Thyroid gland (tissue), 4 donors: ENCODE measurements around the gene PLB1. TPM values are rescaled to one million over a fixed set of nuclear protein-coding genes. Genes with fewer than 3 reads are reported as not detected.

Source experiments
- DNase-seq, 2 donors: peaks; one replicate each; pipeline ENCODE4 v3.0.0-alpha.2; 2019
- H3K27ac ChIP-seq, 3 donors: fragments of 200-600 bp; sonication (generic); 1 replicate in 2 of 3; 2 replicates in 1 of 3; pipeline ENCODE4 v1.5.1; 2016 to 2019; ENCODE audit warnings: mild to moderate bottlenecking in 1 of 3, moderate library complexity in 1 of 3
- H3K27me3 ChIP-seq: fragments of 200-600 bp; sonication (generic); one replicate; pipeline ENCODE4 v1.5.1; 2019
- H3K36me3 ChIP-seq, 2 donors: fragments of 200-600 bp; sonication (generic); one replicate each; pipeline ENCODE4 v1.5.1; 2016 to 2019
- H3K4me1 ChIP-seq, 2 donors: fragments of 200-600 bp; sonication (generic); one replicate each; pipeline ENCODE4 v1.5.1; 2017 to 2019
- H3K4me3 ChIP-seq, 3 donors: fragments of 200-600 bp; sonication (generic); replicated peaks in 1 of 3; 1 replicate in 2 of 3; 2 replicates in 1 of 3; pipeline ENCODE4 v1.5.1; 2016; ENCODE audit warnings: mild to moderate bottlenecking in 1 of 3
- H3K9me3 ChIP-seq: fragments of 200-600 bp; sonication (generic); one replicate; pipeline ENCODE4 v1.5.1; 2017
- CTCF ChIP-seq, 6 experiments: fragments of 200-600 bp in 3 of 6; fragments of 450-650 bp in 3 of 6; sonication (generic) in 3 of 6; IDR thresholded peaks; one replicate each; pipeline ENCODE4 v1.5.1; 2016 to 2019; ENCODE audit warnings: antibody characterized with exemption in 6 of 6, mild to moderate bottlenecking in 2 of 6, inconsistent platforms in 1 of 6, moderate library complexity in 1 of 6
- POLR2A ChIP-seq, 2 donors: fragments of 450-650 bp; IDR thresholded peaks; one replicate each; pipeline ENCODE4 v1.6.1; 2017; ENCODE audit warnings: antibody characterized with exemption in 2 of 2, mild to moderate bottlenecking in 2 of 2, moderate library complexity in 1 of 2
- WGBS, 2 donors: methylation state at CpG; one replicate each; pipeline ENCODE4 v1.1.5; 2017; 5-methylcytosine and 5-hydroxymethylcytosine counted together
- intact Hi-C: fragments of 100-400 bp; cut with DNase I; formaldehyde crosslinking; loops from one replicate; pipeline ENCODE4 v1.15.1; 2023
- total RNA-seq, 4 donors: library from RNA; depleted of rRNA; stranded (reverse); fragments of >200 nt; gene quantifications; one replicate each; pipeline ENCODE4 v1.2.3, GENCODE V29; 2016

The PLB1 gene
- total RNA-seq, 4 donors from 2014 or later = 1.2 to 3.3 (median 1.8) TPM

DNA sequence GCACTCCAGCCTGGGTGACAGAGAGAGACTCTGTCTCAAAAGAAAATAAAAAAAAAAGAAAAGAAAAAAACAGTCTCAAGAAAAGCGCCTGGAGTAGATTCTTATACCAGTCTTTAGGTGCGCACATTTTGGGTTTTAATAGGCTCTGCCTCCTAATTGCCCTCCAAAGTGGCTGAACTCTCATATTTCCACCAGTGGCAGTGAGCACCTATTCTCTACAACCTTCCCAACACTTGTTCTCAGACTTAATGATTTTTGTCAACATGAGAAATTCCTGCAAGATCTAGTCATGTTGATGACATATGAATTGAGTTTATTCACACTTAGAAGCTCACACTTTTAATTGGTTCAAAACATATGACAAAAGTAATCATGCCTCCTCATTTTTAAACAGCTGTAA lies 39.0 kb downstream of the PLB1 start:
- no peak overlapping the region for H3K4me3 ChIP-seq
- intact Hi-C loops = no loop called here
- no peaks in the 10 kb centered on the region for H3K27me3 ChIP-seq
- no peak overlapping the region for H3K27ac ChIP-seq
- no peaks in the 10 kb centered on the region for H3K9me3 ChIP-seq
- peaks cover 4 to 13% of the 10 kb centered on the region in 2 donors for H3K4me1 ChIP-seq
- no peak for DNase-seq
- no peaks in the 10 kb centered on the region for H3K36me3 ChIP-seq
- 93 to 96% methylated on average over 2 of the region's 2 CpGs for WGBS, 2 donors
- TF ChIP-seq POLR2A (IDR thresholded peaks at IDR 0.05) = no peak
- TF ChIP-seq CTCF (IDR thresholded peaks at IDR 0.05) = no peak

GRCh38 chr2:28538134-28538533 lies 42.3 kb downstream of the PLB1 start:
- WGBS, 2 donors = 92 to 93% methylated on average over 7 to 9 of the region's 9 CpGs
- intact Hi-C loops = no loop called here

DNA sequence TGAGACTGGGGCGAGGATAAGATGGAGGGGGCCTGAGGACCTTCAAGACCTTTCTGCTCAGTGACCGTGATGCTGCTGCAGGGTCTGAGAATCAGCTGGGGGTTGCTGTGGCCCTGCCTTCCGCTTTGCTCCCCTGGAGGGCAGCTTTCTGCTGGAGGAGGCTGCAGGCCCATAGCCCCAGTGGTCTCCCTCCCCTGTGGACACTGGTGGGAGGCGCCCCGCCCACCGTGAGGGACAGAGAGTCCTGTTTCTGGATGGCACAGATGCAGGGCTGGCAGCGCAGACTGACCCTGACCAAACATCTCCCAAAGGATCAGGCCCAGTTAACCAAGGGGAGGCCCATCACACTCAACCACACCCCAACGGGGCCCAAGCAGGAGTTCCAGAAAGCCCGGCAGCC lies 42.8 kb downstream of the PLB1 start:
- TF ChIP-seq CTCF (IDR thresholded peaks at IDR 0.05) (no peak), POLR2A (IDR thresholded peaks at IDR 0.05) (no peak)
- intact Hi-C loops = no loop called here

More at GRCh38 chr2:28538134-28538533, 42.3 kb downstream of the PLB1 start:
- no peak overlapping the region for H3K4me3 ChIP-seq
- H3K27ac ChIP-seq = no peak overlapping the region
- no peaks in the 10 kb centered on the region for H3K27me3 ChIP-seq
- H3K4me1 ChIP-seq = peaks cover 4 to 21% of the 10 kb centered on the region in 2 donors
- TF ChIP-seq POLR2A (IDR thresholded peaks at IDR 0.05) (no peak), CTCF (IDR thresholded peaks at IDR 0.05) (no peak)
- H3K36me3 ChIP-seq = no peaks in the 10 kb centered on the region
- no peaks in the 10 kb centered on the region for H3K9me3 ChIP-seq
- no peak for DNase-seq

DNA sequence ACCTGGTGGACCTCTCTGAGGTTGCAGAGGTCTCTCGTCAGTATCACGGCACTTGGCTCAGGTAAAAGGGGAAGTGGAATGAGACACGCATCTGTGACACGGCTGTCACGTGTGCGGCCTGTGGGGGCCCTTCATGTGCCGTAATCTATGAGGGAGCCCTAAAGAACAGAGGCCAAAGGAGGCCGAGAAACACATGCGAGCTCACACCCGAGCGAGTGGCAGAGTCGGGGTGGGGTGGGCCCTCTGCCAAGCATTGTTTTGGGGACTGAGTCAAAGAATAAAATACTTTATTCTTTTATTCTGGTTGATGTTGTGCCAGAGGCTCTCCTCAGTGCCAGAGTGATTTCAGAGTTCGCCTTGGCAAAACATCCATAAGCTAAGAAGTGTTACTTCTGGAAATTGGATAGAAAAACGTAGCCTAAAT lies 43.3 kb downstream of the PLB1 start:
- TF ChIP-seq CTCF (IDR thresholded peaks at IDR 0.05) (no peak), POLR2A (IDR thresholded peaks at IDR 0.05) (peak in 1 of 2 donors; percentile 9)
- DNase-seq = peak; percentile 58 to 71
- Histone ChIP-seq H3K9me3 (no peaks in the 10 kb centered on the region), H3K36me3 (no peaks in the 10 kb centered on the region), H3K4me3 (no peak overlapping the region), H3K27ac (peak overlapping the region in 2 of 3 donors; percentile 10 to 36), H3K4me1 (peaks cover 4 to 21% of the 10 kb centered on the region in 2 donors), H3K27me3 (no peaks in the 10 kb centered on the region)
- intact Hi-C loops = no loop called here
- 21 to 35% methylated on average over 11 to 14 of the region's 14 CpGs for WGBS, 2 donors

More for the DNA sequence above, 42.8 kb downstream of the PLB1 start:
- DNase-seq = no peak
- peak overlapping the region in 1 of 3 donors; percentile 10 for H3K27ac ChIP-seq
- peaks cover 4 to 21% of the 10 kb centered on the region in 2 donors for H3K4me1 ChIP-seq
- H3K36me3 ChIP-seq = no peaks in the 10 kb centered on the region
- no peak overlapping the region for H3K4me3 ChIP-seq
- H3K27me3 ChIP-seq = no peaks in the 10 kb centered on the region
- WGBS, 2 donors = 92 to 95% methylated on average over 3 to 6 of the region's 9 CpGs
- no peaks in the 10 kb centered on the region for H3K9me3 ChIP-seq

DNA sequence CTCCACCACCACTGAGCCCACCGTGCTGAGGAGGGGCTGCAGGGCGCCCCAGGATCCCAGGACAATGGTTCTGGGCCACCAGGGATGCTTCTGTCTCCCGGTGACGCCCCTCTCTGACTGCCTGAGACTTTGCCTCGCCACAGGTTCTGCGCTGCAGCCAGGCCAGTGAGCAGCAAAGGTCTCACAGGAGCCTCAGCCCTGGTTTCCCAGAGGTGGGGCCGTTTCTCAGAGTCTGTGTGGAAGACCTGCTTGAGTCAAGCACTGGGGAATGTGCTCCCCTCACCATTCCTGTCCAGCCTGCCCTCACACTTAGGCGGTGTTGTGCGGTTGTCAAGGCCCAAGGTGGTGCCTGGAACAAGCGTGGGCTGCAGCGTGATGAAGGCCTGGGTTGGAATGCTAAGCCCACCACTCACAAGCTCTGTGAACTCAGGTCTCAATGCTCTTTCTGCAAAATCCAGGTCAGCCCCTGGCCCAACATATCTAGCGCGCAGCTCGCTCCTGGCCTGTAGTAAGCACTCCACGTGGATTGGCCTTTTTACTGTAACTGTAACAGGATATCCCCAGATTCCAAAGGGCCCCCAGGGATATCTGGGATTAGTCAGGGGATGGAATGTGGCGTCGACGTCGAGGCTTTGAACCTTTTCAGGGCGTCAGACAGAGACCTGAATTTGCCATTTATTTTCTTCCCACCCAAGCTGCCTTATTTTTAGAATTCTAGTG lies 47.6 kb downstream of the PLB1 start:
- Histone ChIP-seq H3K27me3 (no peaks in the 10 kb centered on the region), H3K4me1 (peaks cover 4 to 21% of the 10 kb centered on the region in 2 donors), H3K36me3 (no peaks in the 10 kb centered on the region), H3K4me3 (no peak overlapping the region), H3K27ac (no peak overlapping the region), H3K9me3 (no peaks in the 10 kb centered on the region)
- no peak for DNase-seq
- TF ChIP-seq CTCF (IDR thresholded peaks at IDR 0.05) (no peak), POLR2A (IDR thresholded peaks at IDR 0.05) (no peak)
- 78 to 80% methylated on average over 14 to 16 of the region's 20 CpGs for WGBS, 2 donors
- intact Hi-C loops = no loop called here
